HG03558 (cell line): ENCODE data around the gene FRAT2.

Experiments
- ATAC-seq: cut with Tn5 transposase; IDR thresholded peaks from one replicate; pipeline ENCODE4 v1.9.1; 2021; ENCODE audit warnings: moderate number of reproducible peaks; ENCODE audit not compliant: unreplicated experiment; ENCODE audit errors: extremely low read depth

Gene FRAT2

GRCh38 chr10:97327348-97328294, 6.9 kb downstream of the FRAT2 start:
- no peak for ATAC-seq

- no peak for ATAC-seq
Measured at GRCh38 chr10:97325754-97326153, 8.8 kb downstream of the FRAT2 start.

- ATAC-seq = no peak
Measured at GRCh38 chr10:97323501-97323900, 11.0 kb downstream of the FRAT2 start.

- no peak for ATAC-seq
Measured at GRCh38 chr10:97321804-97322190, 12.7 kb downstream of the FRAT2 start.

- no peak for ATAC-seq
Measured at GRCh38 chr10:97321032-97321803, 13.3 kb downstream of the FRAT2 start.

GRCh38 chr10:97320480-97321031, 14.0 kb downstream of the FRAT2 start:
- no peak for ATAC-seq

- no peak for ATAC-seq
Measured at GRCh38 chr10:97319671-97320479, 14.7 kb downstream of the FRAT2 start.

GRCh38 chr10:97318772-97319651, 15.5 kb downstream of the FRAT2 start, which contains the start of gene FRAT1:
TSS of gene FRAT1 (plus strand) at chr10:97319271. CDS start at chr10:97319454, 183 bp downstream.
- ATAC-seq = no peak

- ATAC-seq = no peak
Measured at GRCh38 chr10:97314671-97315070, 19.9 kb downstream of the FRAT2 start.

GRCh38 chr10:97312897-97313296, 21.6 kb downstream of the FRAT2 start:
- ATAC-seq = no peak

GRCh38 chr10:97311111-97311626, 23.4 kb downstream of the FRAT2 start:
- no peak for ATAC-seq

- ATAC-seq = no peak
Measured at GRCh38 chr10:97307866-97308780, 26.4 kb downstream of the FRAT2 start.

GRCh38 chr10:97307441-97307840, 27.1 kb downstream of the FRAT2 start:
- ATAC-seq = no peak

GRCh38 chr10:97302088-97302791, 32.3 kb downstream of the FRAT2 start:
- ATAC-seq = no peak

GRCh38 chr10:97300980-97301379, 33.5 kb downstream of the FRAT2 start:
- ATAC-seq = no peak

GRCh38 chr10:97298223-97298571, 36.3 kb downstream of the FRAT2 start:
- ATAC-seq = no peak

- no peak for ATAC-seq
Measured at GRCh38 chr10:97297556-97298222, 36.8 kb downstream of the FRAT2 start.
